ENCODE data around the gene SAP30L. TPM values are rescaled to one million over a fixed set of nuclear protein-coding genes. Genes with fewer than 3 reads are reported as not detected.

Gene SAP30L
- total RNA-seq, 1 donor from 2014 or later = 39.2 TPM

- intact Hi-C loops (cut with micrococcal nuclease) = no loop called here
- DNase-seq (no peak), ATAC-seq (no peak)
These were observed 30.8 kb downstream of the SAP30L start for GRCh38 chr5:154476354-154477205.

DNA sequence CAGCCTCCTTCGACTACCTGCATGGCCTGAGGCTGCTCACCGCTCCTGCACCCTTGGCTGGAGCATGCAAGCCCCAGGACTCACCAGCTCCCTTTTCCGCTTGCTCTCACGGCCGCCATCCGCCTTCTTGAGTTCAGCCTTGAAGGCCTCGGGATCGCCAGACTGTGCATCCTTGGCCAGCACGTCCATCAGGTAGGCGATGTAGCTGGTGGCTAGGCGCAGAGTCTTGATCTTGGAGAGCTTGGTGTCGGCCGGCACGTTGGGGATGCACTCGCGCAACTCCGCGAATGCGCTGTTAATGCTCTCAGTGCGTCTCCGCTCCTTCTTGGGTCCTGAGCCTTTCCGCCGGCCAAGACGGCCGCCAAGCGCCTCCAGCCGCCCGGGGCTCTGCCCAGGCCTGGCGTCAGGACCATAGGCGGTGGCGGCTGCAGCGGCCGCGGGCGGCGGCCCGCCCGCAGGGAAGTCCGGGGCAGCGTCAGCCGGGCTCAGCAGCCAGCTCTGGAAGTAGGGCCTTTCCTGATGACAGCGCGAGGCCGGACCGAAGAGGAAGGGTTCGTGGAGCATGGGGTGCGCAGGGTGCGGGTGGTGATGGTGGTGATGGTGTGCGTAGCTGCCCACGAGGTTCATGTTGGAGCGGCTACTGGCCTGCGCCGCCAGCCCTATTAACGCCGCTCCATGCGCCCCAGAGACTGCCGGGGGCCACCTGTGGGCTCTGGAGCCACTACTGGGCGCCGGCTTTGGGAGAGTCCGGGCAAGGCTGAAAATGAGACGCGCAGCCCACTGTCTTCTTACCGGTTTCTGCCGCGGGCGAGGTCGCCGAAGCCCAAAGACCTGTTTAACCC, 31.8 kb downstream of the SAP30L start:
- ATAC-seq = peak; percentile 58
- peak; percentile 60 for DNase-seq
- intact Hi-C loops (cut with micrococcal nuclease) = no loop called here

GRCh38 chr5:154478224-154478565, 32.4 kb downstream of the SAP30L start, which contains the start of gene HAND1:
Gene HAND1 (minus strand): TSS chr5:154478227. CDS start chr5:154478008, 219 bp downstream.
- peak; percentile 88 for DNase-seq
- intact Hi-C loops (cut with micrococcal nuclease) = no loop called here
- ATAC-seq = peak; percentile 92

DNA sequence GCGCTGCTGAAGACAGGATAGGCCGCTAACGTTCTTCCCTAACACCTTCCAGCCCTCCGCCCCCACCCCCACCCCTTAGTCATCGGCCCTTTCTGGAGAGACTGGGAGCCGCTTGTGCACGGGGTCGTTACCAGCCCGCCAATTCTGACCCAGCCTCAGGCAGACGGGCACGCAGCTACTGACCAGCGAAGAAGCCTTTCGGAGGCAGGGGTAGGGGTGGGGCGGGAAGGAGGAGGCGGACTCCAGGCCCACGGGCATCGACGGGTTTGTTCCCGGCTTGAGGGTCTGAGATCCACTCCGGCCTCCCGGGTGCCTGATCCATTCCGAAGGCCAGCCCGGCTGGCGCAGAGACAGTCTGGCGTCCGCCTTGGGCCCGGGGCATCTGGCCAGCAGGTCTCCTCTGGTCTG, 33.0 kb downstream of the SAP30L start:
- no peak for ATAC-seq
- intact Hi-C loops (cut with micrococcal nuclease) = no loop called here

GRCh38 chr5:154479160-154479943, 33.6 kb downstream of the SAP30L start:
- ATAC-seq (no peak), DNase-seq (no peak)
- intact Hi-C loops (cut with micrococcal nuclease) = no loop called here

More for the DNA sequence above, 33.0 kb downstream of the SAP30L start:
- no peak for DNase-seq

DNA sequence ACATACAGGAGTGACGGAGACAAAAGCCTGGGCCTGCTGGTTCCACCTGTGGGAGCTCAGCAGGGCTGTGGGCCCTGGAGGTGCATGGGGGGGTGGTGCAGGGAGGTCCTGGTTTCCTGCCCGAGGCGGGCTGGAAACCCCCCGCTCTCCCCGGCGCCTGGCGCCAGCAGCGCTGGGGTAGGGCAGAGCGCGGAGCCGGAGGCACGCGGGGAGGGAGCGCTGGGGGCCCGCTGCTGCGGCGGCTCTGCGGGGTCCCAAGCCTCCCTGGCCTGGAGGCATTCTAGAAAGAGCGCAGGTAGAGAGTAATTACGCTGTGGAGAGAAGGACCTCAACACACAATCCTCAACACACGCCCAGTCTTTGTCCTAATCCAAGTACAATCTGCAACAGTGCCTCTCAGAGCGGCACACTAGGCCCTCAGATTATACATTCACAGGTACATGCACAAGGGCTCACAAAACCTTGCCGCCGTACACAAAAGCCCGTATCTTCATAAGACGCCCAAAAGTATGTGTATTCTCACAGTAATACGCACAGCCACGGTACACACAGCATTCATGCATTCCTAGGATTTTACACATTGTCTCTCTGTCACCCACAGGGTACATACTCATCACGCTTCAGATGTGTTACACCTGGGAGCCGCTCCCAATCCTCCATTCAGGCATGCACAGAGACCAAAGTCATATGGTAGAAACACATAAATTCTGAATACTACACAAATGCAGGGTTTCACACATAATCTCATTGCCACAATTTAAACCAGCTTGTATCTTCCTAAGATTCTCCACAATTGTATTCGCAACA, 34.4 kb downstream of the SAP30L start:
- intact Hi-C loops (cut with micrococcal nuclease) = no loop called here
- no peak for DNase-seq

GRCh38 chr5:154480847-154481246, 35.0 kb downstream of the SAP30L start:
- ATAC-seq = no peak
- no peak for DNase-seq
- intact Hi-C loops (cut with micrococcal nuclease) = no loop called here

More for the DNA sequence above, 34.4 kb downstream of the SAP30L start:
- ATAC-seq = no peak

DNA sequence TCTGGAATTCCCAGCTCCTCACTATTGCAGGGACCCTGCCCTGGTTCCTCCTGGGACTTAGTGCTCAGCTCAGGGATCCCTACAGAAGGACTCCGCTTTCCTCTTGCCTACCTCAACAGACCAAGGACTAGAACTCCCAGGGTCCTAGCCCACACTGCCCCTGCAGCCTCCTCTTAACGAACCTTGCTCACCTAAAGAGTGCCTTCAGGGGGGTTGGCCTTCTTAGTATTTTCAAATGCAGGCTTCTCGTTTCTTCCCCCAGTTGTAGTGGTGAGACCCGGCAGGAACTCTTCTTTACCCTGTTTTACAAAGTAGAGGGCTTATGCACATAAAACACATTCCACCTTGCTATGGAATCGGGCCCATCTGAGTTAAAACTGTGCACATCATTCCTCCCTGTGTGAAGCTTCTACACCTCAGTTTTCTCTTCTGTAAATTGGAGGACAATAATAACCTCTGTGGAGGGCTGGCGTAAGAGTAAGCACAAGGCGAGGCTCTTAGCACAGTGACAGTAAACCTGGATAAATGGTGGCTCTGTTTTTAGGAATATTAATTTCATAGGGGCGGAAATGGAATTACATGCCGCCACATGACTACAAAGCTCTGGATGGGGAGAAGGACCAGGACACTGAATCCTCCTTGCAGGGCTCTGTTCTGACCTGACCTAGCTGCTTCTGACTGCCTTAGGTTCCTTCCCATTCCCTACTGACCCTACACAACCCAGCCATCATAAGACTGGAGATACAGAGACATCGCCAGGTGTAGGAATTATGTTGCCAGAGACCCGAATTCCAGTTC, 36.0 kb downstream of the SAP30L start:
- ATAC-seq (no peak), DNase-seq (no peak)
- intact Hi-C loops (cut with micrococcal nuclease) = no loop called here

DNA sequence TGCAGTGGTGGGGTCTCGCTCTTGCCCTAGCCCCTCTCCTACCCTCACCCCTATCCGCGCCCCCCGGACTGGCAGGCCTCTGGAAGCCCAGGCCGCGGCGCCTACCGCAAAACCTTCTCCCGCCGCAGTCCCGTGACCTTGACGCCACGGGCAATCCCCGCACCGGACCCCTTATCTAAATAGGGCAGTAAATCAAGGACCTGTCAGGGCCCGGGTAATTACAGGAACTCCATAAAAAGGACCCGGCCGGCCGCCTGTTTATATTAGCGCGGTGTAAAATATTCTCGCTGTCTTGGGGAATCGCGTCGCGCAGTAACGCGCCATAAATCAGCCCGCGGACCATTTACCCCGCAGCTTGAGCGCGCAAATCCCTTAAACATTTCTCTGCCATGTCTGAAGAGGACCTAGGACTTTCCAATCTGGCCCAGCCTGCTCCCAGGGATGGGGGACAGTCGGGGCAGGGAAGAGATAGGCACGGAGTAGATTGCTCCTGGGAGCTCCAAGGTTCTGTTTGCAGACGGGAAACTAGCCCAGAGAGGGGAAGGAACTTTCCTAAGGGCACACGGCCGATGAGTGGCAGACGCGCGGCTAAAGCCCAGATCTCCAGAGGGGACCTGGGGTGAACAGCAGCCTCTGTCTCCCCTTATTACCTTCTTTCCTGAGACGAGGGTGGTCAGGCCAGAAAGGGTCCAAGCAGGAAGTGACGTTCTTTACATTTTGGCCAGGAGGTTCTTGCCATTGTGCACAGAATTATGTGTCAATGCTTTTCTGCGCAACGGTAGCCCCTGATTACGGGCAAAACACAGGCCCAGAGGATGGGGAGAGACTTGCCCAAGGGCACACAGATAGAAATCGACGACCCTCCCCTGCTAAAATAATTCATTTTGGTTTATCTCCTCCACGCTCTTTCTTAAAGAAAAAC, 37.0 kb downstream of the SAP30L start:
- no peak for ATAC-seq
- DNase-seq = no peak
- intact Hi-C loops (cut with micrococcal nuclease) = no loop called here

- no peak for DNase-seq
- no peak for ATAC-seq
- intact Hi-C loops (cut with micrococcal nuclease) = no loop called here
These were observed 38.0 kb downstream of the SAP30L start for GRCh38 chr5:154483654-154484392.

DNA sequence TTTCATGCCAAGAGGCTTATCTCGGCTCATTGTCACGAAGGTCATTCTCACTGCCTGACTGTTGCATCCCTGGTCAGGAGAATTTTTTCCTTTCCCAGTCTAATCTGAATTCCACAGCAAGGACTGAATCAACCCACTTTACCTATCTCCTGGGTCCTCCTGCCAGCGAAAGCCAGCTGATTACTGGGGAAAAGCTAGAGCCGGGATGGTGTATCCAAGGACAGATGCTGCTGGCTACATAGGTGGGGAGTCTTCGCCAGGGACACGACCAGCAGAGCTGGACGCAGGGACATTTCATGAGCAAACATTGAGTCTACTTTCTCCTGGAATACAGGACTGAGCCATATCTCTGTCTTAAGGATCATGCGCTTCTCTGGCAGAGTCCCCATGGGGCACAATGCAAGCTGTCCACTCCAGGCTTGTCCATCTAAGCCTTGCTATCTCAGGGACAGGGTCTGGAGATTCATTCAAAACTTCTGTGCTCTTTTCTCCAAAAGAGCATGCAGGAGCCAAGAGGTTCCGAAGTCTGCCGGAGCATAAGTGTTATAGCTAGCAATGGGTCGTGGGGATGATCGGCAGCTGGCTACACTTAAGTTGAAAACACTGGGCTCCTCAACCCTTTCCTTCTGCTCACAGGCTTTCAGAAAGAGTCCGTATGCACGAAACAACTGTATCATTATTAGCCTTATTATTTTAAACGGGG, 38.7 kb downstream of the SAP30L start:
- intact Hi-C loops (cut with micrococcal nuclease) = no loop called here
- ATAC-seq = peak; percentile 16

GRCh38 chr5:154485096-154485491, 39.3 kb downstream of the SAP30L start:
- ATAC-seq = no peak
- no peak for DNase-seq
- intact Hi-C loops (cut with micrococcal nuclease) = no loop called here

More for the DNA sequence above, 38.7 kb downstream of the SAP30L start:
- DNase-seq = no peak

GRCh38 chr5:154485850-154486426, 40.1 kb downstream of the SAP30L start:
- intact Hi-C loops (cut with micrococcal nuclease) = no loop called here
- DNase-seq (no peak), ATAC-seq (no peak)

GRCh38 chr5:154486427-154486866, 40.6 kb downstream of the SAP30L start:
- intact Hi-C loops (cut with micrococcal nuclease) = no loop called here
- ATAC-seq = no peak
- DNase-seq = no peak

DNA sequence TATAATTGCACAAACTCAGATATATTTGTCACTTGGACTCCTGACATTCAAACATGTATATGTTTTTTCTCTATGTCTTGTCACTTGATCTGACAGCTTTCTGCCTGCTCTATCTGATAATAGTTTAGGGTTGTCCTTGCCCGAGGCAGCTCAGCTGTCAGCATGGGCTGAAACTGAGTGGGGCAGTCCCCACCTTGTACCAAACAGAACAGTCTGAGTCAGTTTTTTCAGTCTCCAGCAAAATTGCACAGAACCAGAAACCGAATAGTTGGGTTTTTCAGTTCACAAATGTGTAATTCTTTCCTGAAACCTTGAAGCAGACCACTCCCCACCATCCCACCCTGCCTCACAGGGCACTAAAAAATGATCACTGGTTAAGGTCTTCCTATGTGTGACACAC, 41.7 kb downstream of the SAP30L start:
- no peak for ATAC-seq
- DNase-seq = no peak
- intact Hi-C loops (cut with micrococcal nuclease) = no loop called here

Measured in left ventricle myocardium superior (tissue), 1 donor.